Spinal cord (tissue), 10 donors: ENCODE data around the gene MYO1B. TPM values are rescaled to one million over a fixed set of nuclear protein-coding genes. Genes with fewer than 3 reads are reported as not detected.

Experiments
- DNase-seq, 6 donors: peaks; one replicate each; pipeline versions ENCODE4 v3.0.0 to v3.0.0-alpha.2; 2013 to 2015; ENCODE audit warnings: low spot score in 6 of 6, low read depth in 4 of 6
- H3K27ac ChIP-seq: one replicate; pipeline ENCODE4 v1.5.1; 2013; ENCODE audit warnings: low read depth, low read length, control low read depth
- H3K27me3 ChIP-seq: one replicate; pipeline ENCODE4 v1.6.1; 2013; ENCODE audit warnings: low read length; ENCODE audit not compliant: control insufficient read depth, insufficient read depth
- H3K36me3 ChIP-seq: one replicate; pipeline ENCODE4 v1.6.1; 2013; ENCODE audit warnings: low read length; ENCODE audit not compliant: control insufficient read depth, insufficient read depth
- H3K4me1 ChIP-seq: one replicate; pipeline ENCODE4 v1.6.1; 2013; ENCODE audit warnings: low read length; ENCODE audit not compliant: control insufficient read depth, insufficient read depth
- H3K4me3 ChIP-seq: one replicate; pipeline ENCODE4 v1.5.1; 2013; ENCODE audit warnings: low read depth, low read length, control low read depth
- H3K9me3 ChIP-seq: one replicate; pipeline ENCODE4 v1.6.1; 2013; ENCODE audit warnings: low read length; ENCODE audit not compliant: control insufficient read depth, insufficient read depth
- WGBS: methylation state at CpG from one replicate; pipeline ENCODE4 v1.1.5; 2013; ENCODE audit warnings: missing lambda C conversion rate; ENCODE audit not compliant: insufficient coverage; 5-methylcytosine and 5-hydroxymethylcytosine counted together
- long read RNA-seq, 4 donors: transcript quantifications; one replicate each; lab custom pipeline, GENCODE V29; 2026
- polyA plus RNA-seq, 2 donors: library from polyadenylated mRNA; unstranded; fragments of 120-200 nt; gene quantifications; one replicate each; pipeline ENCODE4 v1.2.1, GENCODE V29; 2013; ENCODE audit not compliant: insufficient read length in 2 of 2
- total RNA-seq, 2 donors: library from RNA; depleted of rRNA in 1 of 2; stranded (reverse); fragments of 120-200 nt in 1 of 2; fragments of >200 nt in 1 of 2; gene quantifications; one replicate each; pipeline versions ENCODE4 v1.2.3 to v1.2.4, GENCODE V29; 2013 to 2014
- donor health status: healthy.

MYO1B gene
- 10 to 100 TPM; 67.5 to 67.6 TPM for total RNA-seq
- polyA plus RNA-seq = 10 to 100 TPM; 33.5 to 41.5 TPM
- long read RNA-seq, donor 1, full-length matches to known transcripts = 3 of 3 reads
- long read RNA-seq, donor 1, partial matches to known transcripts = 0 of 3 reads
- long read RNA-seq, donor 1, other reads (novel, unspliced or antisense) = 0 of 3 reads
- long read RNA-seq, donor 2, full-length matches to known transcripts = 1 of 1 reads
- long read RNA-seq, donor 2, partial matches to known transcripts = 0 of 1 reads
- long read RNA-seq, donor 2, other reads (novel, unspliced or antisense) = 0 of 1 reads
- long read RNA-seq, donor 3, full-length matches to known transcripts = 1 of 1 reads
- long read RNA-seq, donor 3, partial matches to known transcripts = 0 of 1 reads
- long read RNA-seq, donor 3, other reads (novel, unspliced or antisense) = 0 of 1 reads
- long read RNA-seq, donor 4, full-length matches to known transcripts = 7 of 38 reads
- long read RNA-seq, donor 4, partial matches to known transcripts = 31 of 38 reads
- long read RNA-seq, donor 4, other reads (novel, unspliced or antisense) = 0 of 38 reads

DNA sequence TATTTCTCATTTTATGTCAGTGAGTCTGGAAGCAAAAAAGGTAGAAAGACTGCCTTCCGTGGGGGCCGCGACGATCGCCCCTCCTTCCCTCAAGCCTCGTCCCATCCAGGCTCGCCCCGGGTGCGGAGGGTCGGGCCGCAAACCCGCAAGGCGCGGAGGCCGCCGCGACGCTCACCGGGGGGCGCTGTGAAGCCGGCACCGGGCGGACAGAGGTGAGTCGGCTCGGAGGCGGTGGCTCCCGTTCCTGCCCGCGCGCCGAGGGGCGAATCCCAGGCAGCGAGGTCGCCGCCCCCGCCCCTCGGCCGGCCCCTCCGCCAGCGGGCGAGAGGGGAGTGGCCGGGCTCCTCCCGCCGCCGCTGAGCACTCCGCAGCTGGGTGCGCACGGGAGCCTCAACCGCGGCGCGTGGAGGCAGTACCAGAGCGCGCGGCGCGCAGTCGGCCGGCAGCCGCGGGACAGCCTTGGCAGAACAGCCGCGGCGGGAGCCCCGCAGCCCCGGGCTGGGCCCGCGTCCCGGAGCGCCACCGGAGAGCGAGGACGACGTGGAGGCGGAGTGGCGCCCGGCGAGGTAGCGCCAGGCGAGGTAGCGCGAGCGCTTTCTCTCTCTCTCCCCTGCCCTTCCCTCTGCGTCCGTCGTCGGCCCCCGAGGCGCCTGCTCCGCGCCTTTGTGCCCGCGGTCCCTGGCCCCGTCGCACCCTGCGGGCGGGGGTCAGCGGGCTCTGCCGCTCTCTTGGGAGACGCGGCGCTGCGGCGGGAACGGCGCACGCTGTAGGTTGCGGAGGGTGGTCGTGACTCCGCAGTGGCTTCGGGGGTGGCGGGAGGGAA lies at the start of gene MYO1B:
TSS of gene MYO1B (plus strand) at position 359 of the 823 bp plus-strand sequence. CDS start 31,492 bp downstream, outside the sequence.
- H3K27me3 ChIP-seq = no peaks in the 10 kb centered on the region
- H3K4me1 ChIP-seq = peaks cover 10% of the 10 kb centered on the region
- H3K27ac ChIP-seq = peak within 1 kb of the TSS; percentile 8
- under 1% methylated on average over 112 of the region's 112 CpGs for WGBS
- H3K36me3 ChIP-seq = no peaks in the 10 kb centered on the region
- no peaks in the 10 kb centered on the region for H3K9me3 ChIP-seq
- peak within 1 kb of the TSS; percentile 51 for H3K4me3 ChIP-seq
- DNase-seq = peak in 2 of 6 donors; percentile 73 to 83

DNA sequence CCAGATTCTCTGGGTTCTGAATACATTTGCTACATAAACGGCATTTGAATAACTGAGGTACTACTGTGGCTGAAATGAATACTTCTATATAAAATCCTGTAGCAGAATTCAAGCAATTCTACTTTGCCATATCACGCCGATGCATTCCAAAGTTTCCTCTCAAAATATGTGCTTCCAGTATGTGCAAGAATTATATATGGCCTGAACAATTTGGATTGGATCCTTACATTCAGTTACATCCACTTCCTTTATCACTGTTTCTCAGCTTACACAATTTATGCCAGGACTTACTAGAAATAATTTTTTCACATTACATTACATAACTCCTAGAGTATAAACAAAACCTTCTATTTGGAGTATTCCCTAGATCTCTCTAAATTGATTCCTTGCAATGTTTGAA lies 48.1 kb upstream of the MYO1B start:
- H3K4me1 ChIP-seq = no peaks in the 10 kb centered on the region
- H3K9me3 ChIP-seq = no peaks in the 10 kb centered on the region
- no peaks in the 10 kb centered on the region for H3K27me3 ChIP-seq
- no peak overlapping the region for H3K27ac ChIP-seq
- no peak overlapping the region for H3K4me3 ChIP-seq
- WGBS = no CpG with 5 or more reads among the region's 3 CpGs
- no peaks in the 10 kb centered on the region for H3K36me3 ChIP-seq
- peak in 1 of 6 donors; percentile 51 for DNase-seq

DNA sequence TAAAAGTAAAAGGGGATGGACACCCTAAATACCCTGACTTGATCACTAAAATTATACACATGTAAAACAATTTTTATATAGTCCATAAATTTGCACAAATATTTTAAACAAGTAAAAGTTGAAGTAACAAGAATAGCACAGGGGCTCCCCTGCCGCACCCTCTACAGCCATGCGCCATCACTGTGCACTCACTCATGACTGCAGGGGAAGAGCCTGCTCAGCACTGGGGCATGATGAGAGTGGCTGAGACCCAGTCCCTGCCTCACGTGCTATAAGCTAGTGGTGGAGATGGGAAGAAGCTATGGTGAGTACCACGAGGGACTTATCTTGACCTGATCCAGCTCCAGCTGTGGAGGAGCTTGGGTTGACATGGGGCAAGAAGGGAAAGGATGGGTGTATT lies 46.9 kb upstream of the MYO1B start:
- H3K9me3 ChIP-seq = no peaks in the 10 kb centered on the region
- no peaks in the 10 kb centered on the region for H3K27me3 ChIP-seq
- H3K27ac ChIP-seq = no peak overlapping the region
- H3K4me3 ChIP-seq = no peak overlapping the region
- no peaks in the 10 kb centered on the region for H3K36me3 ChIP-seq
- no peak for DNase-seq
- no peaks in the 10 kb centered on the region for H3K4me1 ChIP-seq
- WGBS = 93% methylated on average over 4 of the region's 4 CpGs

DNA sequence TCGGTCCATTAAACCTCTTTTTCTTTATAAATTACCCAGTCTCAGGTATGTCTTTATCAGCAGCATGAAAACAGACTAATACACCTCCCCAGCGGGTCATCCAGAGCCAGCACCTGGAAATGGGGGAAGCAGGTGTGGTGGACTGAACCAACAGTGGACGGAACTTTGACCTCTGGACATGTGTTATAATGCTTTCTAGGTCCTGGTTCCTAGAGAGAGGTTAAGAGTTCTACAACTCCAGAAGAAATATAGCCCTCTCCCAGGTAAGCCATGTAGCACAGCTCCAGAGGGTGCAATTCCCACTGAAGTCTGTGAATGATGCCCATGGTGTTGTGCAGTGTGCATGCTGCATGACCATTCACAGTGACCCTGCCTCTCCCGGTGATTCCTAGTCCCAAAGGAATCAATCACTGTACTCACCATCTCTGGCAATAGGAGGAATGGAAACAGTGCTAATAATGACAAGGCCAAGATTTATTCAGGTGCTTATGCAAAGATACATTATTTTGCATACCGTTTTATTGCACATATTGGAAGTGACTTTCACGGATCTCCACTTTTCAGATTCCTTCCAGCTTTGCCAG lies 45.2 kb upstream of the MYO1B start:
- WGBS = 100% methylated on average over 1 of the region's 6 CpGs
- Histone ChIP-seq H3K9me3 (no peaks in the 10 kb centered on the region), H3K4me3 (no peak overlapping the region), H3K27me3 (no peaks in the 10 kb centered on the region), H3K36me3 (no peaks in the 10 kb centered on the region), H3K27ac (no peak overlapping the region), H3K4me1 (no peaks in the 10 kb centered on the region)
- DNase-seq = no peak

DNA sequence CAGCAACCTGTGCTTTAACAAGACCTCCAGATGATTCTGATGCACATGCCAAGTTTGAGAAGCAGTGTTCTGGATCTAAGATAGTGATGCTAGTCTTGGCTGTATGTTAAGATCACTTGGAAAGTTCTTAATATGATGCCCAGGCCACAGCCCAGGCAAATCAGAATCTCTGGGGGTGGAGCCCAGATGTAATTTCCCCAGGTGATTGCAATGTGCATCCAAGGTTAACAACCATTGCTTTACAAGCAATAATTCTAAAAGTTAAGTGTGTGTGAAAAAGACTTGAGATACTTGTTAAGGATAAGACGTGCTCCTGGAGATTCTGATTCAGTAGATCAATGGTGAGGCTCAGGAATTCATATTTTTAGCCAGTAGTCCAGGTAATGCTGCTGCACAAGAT lies 44.3 kb upstream of the MYO1B start:
- Histone ChIP-seq H3K27ac (no peak overlapping the region), H3K36me3 (no peaks in the 10 kb centered on the region), H3K4me3 (no peak overlapping the region), H3K9me3 (no peaks in the 10 kb centered on the region), H3K4me1 (no peaks in the 10 kb centered on the region), H3K27me3 (no peaks in the 10 kb centered on the region)
- DNase-seq = no peak
- WGBS = 100% methylated on average over 1 of the region's 1 CpG

DNA sequence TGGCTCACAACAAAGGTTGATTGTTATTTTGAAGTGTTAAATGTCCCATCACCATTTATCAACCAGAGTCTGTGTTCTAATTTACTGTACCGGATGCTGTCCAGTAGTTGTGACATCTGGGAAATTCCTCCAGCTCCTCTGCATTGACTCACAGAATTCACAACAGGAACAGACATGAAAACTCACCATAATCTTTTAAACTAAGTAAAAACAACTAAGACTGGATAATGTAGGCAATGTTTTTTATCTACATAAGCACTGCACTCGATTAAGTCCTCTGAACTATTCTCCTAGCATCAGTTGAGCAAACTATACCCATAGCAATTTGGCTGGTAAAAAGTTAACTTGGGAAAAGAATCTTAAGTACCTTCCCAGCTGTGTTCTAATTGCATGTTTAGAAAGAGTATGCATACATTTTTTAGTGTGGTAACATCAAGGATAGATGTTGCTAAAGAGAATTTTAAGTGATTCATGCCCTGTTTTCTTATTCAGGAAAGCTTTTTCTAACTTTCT lies 42.9 kb upstream of the MYO1B start:
- H3K4me3 ChIP-seq = no peak overlapping the region
- no CpG with 5 or more reads among the region's 2 CpGs for WGBS
- no peaks in the 10 kb centered on the region for H3K4me1 ChIP-seq
- H3K36me3 ChIP-seq = no peaks in the 10 kb centered on the region
- H3K27ac ChIP-seq = no peak overlapping the region
- DNase-seq = no peak
- no peaks in the 10 kb centered on the region for H3K27me3 ChIP-seq
- no peaks in the 10 kb centered on the region for H3K9me3 ChIP-seq

DNA sequence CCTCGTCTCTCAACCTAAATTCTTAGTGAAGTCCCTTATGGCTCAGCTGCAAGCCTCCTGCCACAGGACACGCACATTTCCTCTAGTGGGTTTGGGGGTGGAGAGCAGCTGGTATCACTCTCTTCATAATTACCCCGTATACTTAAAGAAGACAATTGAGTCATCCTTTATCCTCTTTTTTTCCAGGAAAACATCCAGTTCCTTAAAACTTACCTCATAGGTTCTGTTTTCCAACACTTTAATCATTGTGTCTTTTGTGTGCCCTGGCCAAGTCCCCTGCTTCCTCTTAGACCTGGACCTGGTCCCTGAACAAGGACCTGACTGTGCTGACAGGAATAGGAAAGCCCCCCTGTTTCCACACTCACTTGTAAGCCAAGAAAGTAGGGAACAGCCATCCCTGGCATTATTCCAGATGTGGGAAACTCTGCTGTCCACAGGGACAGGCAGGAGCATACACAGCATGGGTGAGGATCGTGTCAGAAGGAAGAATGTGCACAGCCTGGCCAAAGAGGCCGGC lies 42.3 kb upstream of the MYO1B start:
- DNase-seq = no peak
- H3K27ac ChIP-seq = no peak overlapping the region
- WGBS = 93% methylated on average over 4 of the region's 5 CpGs

DNA sequence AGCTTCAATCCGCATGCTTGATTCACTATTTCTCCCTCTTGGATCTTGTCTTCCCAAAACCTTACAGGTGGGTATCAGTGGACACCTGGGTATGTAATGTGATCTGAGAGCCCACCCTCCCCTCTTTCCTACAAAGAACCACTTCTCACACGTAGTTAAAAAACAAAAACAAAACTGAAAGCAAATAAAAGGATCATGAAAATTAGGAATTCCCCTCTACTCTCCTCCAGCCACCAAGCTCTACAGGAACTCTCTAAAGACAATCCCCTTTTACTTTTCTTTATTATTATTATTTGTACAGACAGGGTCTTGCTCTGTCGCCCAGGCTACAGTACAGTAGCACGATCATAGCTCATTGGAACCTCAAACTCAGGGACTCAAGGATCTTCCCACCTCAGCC lies 40.8 kb upstream of the MYO1B start:
- H3K36me3 ChIP-seq = no peaks in the 10 kb centered on the region
- no peak for DNase-seq
- no peak overlapping the region for H3K27ac ChIP-seq
- 93% methylated on average over 2 of the region's 4 CpGs for WGBS
- H3K4me1 ChIP-seq = no peaks in the 10 kb centered on the region
- no peaks in the 10 kb centered on the region for H3K9me3 ChIP-seq
- H3K4me3 ChIP-seq = no peak overlapping the region
- no peaks in the 10 kb centered on the region for H3K27me3 ChIP-seq

More for the DNA sequence above, 42.3 kb upstream of the MYO1B start:
- Histone ChIP-seq H3K9me3 (no peaks in the 10 kb centered on the region), H3K27me3 (no peaks in the 10 kb centered on the region), H3K4me3 (no peak overlapping the region), H3K4me1 (no peaks in the 10 kb centered on the region), H3K36me3 (no peaks in the 10 kb centered on the region)
